Liver (tissue), 3 donors: ENCODE measurements around the gene BRAF.

Experiments
- RAD21 ChIP-seq, 2 donors: IDR thresholded peaks; 2 replicates each; pipeline ENCODE4 v1.6.1; 2016; ENCODE audit warnings: antibody characterized with exemption in 2 of 2, mild to moderate bottlenecking in 2 of 2
- TF ChIP-seq, protein P1 (sequence below): IDR thresholded peaks from 2 replicates; pipeline ENCODE4 v1.6.1; 2016; ENCODE audit warnings: antibody characterized with exemption, mild to moderate bottlenecking
- TF ChIP-seq, protein P2 (sequence below): fragments of 150-350 bp; IDR thresholded peaks from 2 replicates; pipeline ENCODE4 v1.5.1; 2017; ENCODE audit warnings: improper control_type of control experiment, low read depth, low read length; ENCODE audit not compliant: missing input control
- donor health status: healthy.
- donor health status: healthy.

DNA sequence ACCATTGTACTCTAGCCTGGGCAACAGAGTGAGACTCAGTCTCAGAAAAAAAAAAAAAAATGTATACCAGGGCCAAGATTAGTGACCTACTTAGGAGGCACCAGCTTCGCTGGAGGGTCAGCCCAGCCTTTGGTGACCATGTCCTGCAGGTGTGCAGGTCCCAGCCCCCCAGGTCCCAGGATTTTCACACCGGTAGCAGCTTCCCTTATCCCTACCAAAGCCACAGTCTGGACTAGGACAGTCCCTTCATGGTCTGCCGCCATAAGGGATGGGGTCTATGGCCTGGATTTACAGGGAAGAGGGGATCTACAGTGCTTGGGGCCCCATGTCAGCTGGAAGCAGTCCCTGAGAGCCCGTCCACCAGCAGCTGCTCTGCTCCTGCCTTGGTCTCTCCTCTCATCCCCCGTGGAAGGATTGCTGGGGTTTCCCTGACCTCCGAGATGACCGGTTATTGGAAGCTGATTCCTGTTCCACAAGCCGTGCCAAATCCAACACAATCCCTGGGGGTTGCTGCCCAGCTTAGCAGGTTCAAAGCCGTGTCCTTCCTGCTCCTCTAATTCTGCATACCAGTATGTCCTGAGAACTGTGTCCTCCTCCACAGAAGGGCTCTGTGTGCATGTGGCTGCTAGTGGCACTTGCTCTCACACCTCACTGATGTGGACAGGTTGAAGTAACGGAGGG is 239.2 kb downstream of the BRAF start:
- TF ChIP-seq, protein P1, sequence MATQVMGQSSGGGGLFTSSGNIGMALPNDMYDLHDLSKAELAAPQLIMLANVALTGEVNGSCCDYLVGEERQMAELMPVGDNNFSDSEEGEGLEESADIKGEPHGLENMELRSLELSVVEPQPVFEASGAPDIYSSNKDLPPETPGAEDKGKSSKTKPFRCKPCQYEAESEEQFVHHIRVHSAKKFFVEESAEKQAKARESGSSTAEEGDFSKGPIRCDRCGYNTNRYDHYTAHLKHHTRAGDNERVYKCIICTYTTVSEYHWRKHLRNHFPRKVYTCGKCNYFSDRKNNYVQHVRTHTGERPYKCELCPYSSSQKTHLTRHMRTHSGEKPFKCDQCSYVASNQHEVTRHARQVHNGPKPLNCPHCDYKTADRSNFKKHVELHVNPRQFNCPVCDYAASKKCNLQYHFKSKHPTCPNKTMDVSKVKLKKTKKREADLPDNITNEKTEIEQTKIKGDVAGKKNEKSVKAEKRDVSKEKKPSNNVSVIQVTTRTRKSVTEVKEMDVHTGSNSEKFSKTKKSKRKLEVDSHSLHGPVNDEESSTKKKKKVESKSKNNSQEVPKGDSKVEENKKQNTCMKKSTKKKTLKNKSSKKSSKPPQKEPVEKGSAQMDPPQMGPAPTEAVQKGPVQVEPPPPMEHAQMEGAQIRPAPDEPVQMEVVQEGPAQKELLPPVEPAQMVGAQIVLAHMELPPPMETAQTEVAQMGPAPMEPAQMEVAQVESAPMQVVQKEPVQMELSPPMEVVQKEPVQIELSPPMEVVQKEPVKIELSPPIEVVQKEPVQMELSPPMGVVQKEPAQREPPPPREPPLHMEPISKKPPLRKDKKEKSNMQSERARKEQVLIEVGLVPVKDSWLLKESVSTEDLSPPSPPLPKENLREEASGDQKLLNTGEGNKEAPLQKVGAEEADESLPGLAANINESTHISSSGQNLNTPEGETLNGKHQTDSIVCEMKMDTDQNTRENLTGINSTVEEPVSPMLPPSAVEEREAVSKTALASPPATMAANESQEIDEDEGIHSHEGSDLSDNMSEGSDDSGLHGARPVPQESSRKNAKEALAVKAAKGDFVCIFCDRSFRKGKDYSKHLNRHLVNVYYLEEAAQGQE = no peak
- TF ChIP-seq RAD21 (IDR thresholded peaks at IDR 0.05) = no peak
- TF ChIP-seq, protein P2, sequence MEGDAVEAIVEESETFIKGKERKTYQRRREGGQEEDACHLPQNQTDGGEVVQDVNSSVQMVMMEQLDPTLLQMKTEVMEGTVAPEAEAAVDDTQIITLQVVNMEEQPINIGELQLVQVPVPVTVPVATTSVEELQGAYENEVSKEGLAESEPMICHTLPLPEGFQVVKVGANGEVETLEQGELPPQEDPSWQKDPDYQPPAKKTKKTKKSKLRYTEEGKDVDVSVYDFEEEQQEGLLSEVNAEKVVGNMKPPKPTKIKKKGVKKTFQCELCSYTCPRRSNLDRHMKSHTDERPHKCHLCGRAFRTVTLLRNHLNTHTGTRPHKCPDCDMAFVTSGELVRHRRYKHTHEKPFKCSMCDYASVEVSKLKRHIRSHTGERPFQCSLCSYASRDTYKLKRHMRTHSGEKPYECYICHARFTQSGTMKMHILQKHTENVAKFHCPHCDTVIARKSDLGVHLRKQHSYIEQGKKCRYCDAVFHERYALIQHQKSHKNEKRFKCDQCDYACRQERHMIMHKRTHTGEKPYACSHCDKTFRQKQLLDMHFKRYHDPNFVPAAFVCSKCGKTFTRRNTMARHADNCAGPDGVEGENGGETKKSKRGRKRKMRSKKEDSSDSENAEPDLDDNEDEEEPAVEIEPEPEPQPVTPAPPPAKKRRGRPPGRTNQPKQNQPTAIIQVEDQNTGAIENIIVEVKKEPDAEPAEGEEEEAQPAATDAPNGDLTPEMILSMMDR = no peak
